Glomerular visceral epithelial cell (primary cell): ENCODE measurements around the gene POF1B.

Experiments used
- DNase-seq: peaks from one replicate; pipeline ENCODE4 v3.0.0-alpha.2; 2016; ENCODE audit errors: extremely low spot score

POF1B gene

GRCh38 chrX:85243155-85243554 is 136.3 kb downstream of the POF1B start:
- no peak for DNase-seq
